Measurements from ENCODE around the gene TEX13C. TPM values are rescaled to one million over a fixed set of nuclear protein-coding genes. Genes with fewer than 3 reads are reported as not detected.
"Not testable (repeated sequence)": the region's sequence is repeated elsewhere in the genome, so short reads cannot be mapped to it uniquely, and the experiment has no call there.

TEX13C gene
- total RNA-seq: under 0.01 TPM

DNA sequence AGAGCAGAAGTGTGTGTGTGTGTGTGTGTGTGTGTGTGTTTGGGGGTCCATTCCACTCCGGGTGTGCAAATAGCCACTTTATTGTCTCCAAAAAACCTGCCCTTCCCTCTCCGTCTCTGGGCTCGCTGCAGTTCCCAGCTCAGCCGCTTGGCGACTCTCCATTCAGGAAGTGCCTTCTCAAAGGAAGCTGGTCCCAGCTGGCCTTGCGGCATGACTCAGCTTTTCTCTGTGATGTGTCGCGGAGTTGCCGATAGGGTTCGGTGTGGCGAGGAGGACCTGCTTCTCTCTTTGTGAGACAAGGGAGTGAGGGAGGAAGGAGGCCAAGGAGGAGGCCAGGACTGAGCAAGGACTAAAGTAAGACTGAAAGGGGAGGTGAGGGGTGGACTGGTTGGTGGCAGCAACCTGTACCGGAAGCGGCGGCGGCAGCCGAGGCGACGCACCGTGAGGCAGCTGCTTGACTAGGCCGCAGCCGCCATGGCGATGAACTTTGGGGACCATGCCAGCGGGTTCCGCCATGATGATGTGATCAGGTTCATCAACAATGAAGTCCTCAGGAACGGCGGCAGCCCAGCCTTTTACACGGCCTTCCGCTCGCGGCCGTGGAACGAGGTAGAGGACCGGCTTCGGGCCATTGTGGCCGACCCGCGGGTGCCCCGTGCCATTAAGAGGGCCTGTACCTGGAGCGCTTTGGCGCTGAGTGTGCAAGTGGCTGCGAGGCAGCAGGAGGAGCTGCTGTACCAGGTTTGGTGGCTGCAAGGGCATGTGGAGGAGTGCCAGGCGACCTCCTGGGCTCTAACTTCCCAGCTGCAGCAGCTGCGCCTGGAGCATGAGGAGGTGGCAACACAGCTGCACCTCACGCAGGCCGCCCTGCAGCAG is at the start of gene TEX13C:
Gene TEX13C (plus strand): TSS at position 226 of the 876 bp plus-strand sequence. CDS start 249 bp downstream, at position 475.
- no peak for DNase-seq

DNA sequence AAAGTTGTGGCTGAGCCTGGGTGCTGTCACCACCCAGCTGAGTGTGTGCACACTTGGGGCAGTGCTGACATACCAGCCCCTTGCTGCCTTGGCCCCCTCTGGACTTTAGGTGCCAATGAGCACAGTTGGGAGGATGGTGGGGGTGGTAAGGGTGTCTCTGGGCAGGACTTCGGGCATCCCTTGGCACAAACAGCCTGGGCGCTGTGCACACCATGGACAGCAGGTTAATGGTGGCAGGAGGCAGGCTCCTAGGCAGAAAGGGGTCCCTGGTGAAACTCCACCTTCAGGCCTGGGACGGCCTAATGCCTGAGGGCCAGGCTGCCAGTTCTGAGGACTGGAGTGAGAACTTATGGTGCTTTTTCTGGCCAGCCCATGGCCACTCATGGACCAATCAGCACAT is 32.4 kb upstream of the TEX13C start:
- DNase-seq: no peak

DNA sequence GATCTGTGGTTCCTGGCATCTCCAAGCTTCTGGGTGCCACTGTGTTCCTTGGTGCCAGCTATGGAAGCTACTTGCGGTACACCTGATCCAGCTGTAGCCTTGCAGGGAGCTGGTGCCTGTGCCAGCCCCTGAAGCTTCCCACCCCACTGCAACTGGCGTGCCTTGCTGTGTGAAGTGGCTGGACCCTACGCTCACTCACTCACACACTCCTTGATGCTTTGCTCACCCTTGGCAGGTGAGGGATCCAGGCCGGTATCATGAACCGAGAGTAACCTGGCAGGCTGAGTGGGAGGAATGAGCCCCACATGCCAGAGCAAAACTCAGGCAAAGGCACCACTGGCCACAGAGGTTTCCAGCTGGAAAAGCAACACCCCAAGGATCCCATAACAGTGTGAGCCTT is 31.3 kb upstream of the TEX13C start:
- no peak for DNase-seq

DNA sequence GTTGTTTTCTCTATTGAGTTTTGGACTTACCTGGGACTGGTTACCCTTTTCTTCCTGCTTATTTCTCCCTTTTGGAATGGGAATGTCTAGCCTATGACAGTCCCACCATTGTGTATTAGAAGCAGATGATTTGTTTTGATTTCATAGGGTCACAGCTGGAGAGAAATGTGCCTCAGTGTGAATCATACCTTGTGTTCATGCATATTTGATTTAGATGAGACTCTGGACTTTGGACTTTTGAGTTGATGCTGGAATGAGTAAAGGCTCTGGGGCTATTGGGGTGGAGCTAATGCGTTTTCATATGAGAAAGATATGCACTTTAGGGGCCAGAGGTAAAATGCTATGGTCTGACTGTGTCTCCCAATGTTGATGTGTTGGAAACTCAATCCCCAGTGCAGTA is 30.5 kb upstream of the TEX13C start:
- no peak for DNase-seq

DNA sequence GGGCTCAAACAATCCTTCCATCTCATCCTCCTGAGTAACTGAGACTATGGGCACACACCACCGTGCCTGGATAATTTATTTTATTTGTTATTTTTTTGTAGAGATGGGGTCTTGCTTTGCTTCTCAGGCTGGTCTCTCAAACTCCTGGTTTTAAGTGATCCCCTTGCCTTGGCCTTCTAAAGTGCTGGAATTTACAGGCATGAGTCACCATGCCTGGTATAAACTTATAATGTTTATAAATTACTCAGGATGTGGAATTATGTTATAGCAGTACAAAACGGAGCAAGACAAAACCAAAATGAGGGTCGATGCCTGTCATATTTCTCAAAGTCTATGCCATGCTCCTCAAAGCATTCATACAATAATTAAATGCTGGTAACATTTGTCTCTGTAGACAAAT is 29.8 kb upstream of the TEX13C start:
- DNase-seq: no peak

DNA sequence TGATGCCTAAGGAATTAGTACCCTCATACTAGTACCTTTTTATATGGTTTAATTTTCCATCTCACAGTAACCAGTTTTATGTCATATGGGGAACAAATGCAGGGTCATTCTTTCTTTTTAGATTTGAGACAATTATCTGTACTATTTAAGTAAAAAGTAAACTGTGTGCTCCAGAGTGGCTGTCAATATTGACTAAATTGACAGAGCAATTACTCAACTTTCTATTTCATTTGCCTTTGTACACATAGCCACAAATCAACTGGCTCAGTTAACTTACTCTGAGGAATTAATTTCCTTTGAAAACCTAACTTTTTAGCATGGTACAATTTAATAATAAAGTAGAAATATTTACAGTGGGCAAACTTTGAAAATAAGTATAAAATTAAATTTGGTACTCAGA is 28.5 kb upstream of the TEX13C start:
- DNase-seq: no peak

DNA sequence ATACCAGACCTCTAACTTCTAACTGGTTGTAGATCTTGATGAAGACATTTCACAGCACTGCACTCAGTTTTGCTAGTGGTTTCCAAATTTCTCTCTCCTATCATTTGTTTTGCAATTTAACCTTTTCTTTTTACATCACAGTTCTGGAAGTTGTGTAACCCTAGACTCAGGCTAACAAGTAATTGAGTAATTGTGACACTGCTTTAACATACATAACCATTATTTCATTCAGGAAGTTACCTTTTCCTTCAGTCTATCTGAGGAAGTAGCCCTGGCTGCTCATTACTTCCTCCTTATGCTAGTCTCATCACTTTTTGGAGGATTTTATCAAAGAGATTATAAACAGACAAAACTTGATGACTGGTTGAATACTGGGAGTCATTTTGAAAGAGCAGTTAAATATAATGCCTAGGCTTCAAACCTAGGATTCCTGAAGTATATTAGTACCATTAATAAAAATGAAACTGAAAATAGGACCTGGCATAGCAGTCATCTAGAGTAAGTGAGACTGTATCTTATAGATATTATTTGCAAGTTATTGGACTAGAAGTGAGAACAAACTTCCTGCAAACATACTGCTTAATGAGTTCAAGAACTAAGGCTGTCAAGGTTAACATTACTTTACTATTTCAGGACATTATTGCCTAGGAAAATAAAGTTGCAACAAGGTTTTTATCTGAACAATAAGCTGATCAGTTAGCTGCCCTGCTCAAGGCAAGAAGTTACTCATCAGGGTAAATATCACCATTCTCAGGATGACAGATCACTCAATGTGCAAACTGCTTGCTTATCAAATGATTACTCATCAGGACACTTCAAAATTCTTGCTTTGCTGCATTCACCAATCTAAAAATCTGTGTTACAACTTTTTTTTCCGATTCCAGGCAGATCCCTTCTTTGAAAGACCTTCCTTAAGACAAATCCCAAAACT is 25.6 kb upstream of the TEX13C start:
- no peak for DNase-seq

DNA sequence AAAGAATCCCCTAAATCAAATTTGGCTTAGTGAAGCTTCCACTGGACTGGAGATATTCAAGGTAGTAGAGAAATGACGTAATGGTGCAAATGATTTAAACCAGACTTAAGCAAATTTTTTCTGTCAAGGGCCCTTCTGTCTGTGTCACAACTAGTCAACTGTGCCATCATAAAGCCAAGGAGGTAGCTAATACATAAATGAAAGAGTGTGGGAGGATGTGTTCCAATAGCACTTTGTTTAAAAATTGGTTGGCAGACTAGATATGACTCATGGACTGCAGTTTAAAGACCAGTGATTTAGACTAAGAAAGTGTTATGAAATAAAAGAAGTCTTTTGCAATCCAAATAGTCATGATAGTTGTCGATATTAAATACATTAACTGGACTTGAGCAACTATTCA is 24.3 kb upstream of the TEX13C start:
- DNase-seq: no peak

DNA sequence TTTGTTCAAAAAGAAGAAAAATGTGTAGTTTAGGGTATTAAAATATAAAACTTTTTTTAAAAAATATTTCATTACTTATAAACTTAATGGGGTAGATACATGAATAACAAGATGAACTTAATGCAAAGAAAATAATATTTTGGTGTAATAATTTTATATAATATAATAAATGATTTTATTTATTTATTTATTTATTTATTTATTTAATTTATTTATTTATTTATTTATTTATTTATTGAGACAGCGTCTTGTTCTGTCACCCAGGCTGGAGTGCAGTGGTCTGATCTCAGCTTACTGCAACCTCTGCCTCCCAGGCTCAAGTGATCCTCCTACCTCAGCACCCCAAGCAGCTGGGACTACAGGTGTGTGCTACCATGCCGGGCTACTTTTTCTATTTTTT is 20.8 kb upstream of the TEX13C start:
- DNase-seq: no peak

DNA sequence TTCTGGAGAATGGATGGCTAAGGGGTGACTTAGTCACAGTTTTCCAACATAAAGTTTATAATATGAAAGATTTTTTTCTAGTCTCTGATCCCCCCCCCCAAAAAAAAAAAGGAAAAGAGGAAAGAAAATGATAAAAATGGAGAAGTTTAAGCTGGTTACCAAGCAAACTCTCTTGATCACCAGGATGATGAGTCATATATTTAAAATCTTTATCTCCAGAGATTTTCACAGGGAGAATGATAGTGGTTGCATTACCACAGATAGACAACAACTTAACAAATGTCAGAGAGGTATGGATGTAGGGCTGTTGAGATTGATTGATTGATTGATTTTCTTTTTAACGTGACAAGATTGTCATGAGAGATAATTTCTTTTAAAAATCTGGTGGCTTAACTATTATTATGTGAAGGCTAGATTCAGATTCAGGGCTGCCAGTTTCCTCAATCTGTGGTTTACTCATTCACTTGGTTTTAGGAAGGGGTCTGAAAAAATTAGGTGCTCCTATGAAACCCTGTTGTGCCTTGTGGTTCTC is 13.3 kb upstream of the TEX13C start:
- no peak for DNase-seq

DNA sequence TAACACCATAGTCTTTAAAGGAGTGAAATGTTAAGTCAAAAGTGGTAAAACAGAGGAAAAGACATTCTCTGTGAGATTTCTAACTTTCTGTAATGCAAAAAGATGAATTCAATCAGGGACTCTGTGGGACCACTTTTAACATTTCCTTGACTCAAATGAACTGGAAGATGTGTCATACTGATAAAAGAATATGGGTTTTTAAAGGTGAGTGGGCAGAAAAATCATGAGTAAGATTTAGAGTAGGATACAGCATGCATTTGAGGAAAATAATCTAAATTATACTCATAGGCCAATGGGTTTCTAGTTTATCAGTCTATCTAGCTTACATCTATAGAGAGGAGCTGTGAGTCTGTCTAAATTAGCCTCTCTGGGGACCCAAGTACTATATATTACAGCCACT is 11.0 kb upstream of the TEX13C start:
- no peak for DNase-seq

DNA sequence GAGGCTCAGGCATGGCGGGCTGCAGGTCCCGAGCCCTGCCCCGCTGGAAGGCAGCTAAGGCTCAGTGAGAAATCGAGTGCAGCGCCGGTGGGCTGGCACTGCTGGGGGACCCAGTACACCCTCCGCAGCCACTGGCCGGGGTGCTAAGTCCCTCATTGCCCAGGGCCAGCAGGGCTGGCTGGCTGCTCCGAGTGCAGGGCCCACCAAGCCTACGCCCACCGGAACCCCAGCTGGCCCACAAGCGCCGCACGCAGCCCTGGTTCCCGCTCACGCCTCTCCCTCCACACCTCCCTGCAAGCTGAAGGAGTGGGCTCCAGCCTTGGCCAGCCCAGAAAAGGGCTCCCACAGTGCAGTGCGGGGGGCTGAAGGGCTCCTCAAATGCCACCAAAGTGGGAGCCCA is 505 bp upstream of the TEX13C start:
- not testable (repeated sequence) for DNase-seq

DNA sequence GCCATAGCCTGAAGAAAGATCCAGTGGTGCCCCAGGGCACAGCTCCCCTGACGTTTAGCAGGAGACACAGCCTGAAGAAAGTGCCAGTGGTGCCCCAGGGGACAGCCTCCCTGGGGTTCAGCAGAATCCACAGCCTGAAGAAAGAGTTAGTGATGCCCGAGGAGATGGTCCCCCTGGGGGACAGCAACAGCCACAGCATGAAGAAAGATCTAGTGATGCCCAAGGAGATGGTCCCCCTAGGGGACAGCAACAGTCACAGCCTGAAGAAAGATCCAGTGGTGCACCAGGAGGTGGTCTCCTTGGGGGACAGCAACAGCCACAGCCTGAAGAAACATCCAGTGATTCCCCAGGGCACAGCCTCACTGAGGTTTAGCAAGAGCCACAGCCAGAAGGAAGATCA is 2.8 kb downstream of the TEX13C start:
- no peak for DNase-seq

DNA sequence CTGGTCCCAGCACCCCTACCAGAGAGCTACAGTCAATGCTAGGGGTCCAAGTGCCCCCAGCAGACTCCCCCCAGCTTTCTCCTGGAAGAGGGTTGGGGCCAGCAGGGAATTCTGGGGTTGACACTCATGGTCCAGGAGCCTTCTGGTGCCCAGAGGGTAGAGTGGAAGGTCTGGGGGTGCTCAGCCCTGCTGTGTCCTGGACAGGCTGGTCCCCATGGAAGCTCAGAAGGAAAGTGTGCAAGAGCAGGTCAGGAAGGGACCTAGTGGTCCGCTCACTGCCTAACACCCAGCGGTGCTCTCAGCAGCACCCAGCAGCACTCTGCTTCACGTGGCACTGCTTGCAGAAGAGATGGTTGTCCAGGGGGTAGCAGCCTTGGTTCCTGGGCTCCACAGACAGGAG is 6.9 kb downstream of the TEX13C start:
- no peak for DNase-seq

DNA sequence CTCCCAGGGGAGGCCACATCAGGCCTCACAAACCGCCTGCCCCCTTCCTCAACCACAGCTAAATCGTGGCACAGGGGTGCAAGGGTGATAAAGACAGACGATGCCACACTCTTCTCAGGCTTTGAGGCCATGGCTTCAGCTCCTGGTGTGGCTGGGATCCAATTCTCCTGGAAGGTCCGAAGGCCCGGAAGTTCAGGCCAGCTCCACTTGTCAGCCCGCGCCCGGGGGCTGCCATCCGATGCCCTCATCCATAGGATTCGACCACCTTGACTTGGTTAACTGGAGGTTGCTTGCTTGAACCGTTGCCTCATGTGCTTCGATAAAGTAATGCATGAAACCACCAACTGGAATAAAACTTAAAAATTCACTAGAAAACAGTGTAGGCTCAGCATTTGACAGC is 8.2 kb downstream of the TEX13C start:
- DNase-seq: no peak

DNA sequence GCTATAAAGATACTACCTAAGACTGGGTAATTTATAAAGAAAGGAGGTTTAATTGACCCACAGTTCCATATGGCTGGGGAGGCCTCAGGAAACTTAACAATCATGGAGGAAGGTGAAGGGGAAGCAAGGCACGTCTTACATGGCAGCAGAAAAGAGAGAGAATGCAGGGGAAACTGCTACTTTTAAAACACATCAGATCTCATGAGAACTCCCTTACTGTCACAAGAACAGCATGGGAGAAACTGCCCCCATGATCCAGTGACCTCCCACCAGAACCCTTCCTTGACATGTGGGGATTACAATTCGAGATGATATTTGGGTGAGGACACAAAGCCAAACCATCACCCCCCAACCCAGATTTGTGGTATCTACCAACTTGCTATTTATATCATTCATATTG is 13.9 kb downstream of the TEX13C start:
- DNase-seq: no peak

DNA sequence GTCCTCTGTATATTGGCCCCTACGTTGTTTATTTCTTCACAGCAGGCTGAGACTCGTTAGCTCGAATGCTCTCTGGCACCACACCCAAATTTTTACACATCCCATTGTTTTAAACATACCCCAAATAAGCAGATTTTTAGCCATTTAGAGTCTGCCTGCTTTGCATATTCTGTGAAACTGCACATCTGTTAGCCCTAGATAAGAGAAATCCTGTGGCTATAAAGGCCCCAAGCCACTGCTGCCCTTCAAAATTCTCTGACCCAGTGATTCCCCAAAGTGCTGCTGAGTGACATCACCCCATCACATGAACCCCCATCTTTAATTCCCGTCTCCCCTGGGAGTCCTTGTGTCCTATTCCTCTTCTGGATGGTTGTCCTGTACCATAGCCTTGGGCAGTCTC is 20.8 kb downstream of the TEX13C start:
- DNase-seq: no peak

DNA sequence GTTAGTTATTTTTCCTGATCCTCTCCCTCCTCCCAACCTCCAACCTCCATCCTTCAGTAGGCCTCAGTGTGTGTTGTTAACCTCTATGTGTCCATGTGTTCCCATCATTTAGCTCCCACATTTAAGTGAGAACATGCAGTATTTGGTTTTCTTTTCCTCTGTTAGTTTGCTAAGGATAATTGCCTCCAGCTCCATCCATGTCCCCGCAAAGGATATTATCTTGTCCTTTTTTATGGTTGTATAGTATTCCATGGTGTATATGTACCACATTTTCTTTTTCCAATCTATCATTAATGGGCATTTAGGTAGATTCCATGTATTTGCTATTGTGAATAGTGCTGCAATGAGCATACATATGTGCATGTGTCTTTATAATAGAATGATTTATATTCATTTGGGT is 54.5 kb downstream of the TEX13C start:
- no peak for DNase-seq
